GM18873 (cell line): ENCODE data around the gene TRIM62.
"Not testable (repeated sequence)": the region's sequence is repeated elsewhere in the genome, so short reads cannot be mapped to it uniquely, and the experiment has no call there.

Experiments
- ATAC-seq: cut with Tn5 transposase; IDR thresholded peaks from one replicate; pipeline ENCODE4 v1.9.1; 2021; ENCODE audit warnings: mild to moderate bottlenecking, moderate library complexity, moderate number of reproducible peaks; ENCODE audit not compliant: unreplicated experiment, low FRiP score

The TRIM62 gene

DNA sequence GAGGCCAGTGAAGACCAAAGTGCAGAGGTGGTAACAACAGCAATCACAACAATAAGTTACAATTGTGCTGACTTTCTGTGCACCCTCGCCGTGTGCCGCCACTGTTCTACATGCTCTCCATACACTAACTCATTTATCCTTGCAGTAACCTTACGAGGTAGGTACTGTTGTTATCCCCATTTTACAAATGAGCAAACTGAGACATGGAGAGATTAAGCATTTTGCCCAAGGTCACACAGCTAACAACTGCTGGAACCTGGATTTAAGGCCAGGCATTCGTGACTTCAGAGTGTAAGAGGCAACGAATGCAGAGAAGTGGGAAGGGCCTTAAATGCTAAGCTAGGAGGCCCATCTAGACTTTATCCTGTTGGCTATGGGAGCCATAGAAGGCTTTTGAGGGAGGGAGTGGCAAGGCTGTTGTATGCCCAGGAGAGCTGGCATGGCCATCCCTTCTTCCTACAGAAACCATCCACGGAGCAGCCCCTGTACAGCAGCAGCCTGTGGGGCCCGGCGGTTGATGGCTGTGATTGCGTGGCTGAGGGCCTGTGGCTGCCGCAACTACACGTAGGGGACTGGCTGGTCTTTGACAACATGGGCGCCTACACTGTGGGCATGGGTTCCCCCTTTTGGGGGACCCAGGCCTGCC lies 64.3 kb downstream of the TRIM62 start:
- ATAC-seq = no peak

DNA sequence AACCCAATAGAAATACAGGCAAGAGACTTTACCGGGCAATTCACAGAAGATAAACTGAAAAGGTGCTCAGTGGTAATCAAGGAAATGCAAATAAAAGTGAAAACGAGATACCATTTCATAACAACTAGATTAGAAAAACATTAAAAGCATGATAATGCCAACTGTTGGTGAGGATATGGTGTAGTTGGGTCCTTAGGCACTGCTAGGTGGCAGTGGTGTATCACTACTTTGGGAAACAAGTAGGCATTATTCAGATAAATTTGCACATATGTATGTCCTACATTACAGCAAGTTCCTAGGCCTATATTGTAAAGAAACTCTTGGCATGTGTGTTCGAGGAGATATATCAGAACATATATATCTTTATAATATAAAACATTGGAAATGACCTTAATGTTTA lies 69.9 kb downstream of the TRIM62 start:
- ATAC-seq = no peak

DNA sequence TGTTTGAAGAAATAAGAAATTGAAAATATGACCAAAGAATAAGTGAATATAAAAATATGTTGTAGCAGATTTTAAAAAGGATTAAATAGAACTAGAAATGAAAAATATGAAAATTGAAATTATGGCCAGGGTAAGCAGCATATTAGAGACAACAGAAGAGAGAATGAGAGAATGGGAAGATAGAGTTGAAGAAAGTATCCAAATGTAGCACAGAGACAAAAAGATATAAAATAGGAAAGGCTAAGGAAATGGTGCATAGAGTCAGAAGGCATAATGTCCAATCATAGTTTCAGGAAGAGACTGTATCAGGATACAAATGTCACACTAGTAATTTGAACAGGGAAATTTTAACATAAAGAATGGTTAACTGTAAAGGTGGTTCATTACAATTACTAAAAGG lies 71.4 kb downstream of the TRIM62 start:
- ATAC-seq = no peak

- ATAC-seq = not testable (repeated sequence)
These were observed 81.8 kb downstream of the TRIM62 start for GRCh38 chr1:33100119-33100415.

- ATAC-seq = no peak
These were observed 82.3 kb downstream of the TRIM62 start for GRCh38 chr1:33099290-33100118.

- ATAC-seq = no peak
These were observed 83.5 kb downstream of the TRIM62 start for GRCh38 chr1:33098371-33098770.

DNA sequence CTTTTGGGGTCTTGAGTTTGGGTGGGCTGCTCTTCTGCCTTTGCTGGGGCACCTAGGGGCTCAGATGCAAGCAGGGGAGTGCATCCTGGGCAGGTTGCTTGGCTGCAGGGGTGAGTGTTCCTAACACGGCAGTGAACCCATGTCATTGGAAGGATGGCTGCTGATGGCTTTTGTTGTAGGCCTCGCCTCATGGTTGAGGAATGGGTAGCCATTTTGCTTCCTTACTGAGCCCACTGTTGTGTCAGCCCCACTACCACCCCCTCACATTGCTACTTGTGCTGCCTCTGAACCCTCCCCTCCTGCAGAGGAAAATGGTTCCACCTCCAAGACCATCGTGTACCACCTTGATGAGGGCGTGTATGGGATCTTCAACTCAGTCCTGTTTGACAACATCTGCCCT lies 84.1 kb downstream of the TRIM62 start:
- ATAC-seq = no peak

DNA sequence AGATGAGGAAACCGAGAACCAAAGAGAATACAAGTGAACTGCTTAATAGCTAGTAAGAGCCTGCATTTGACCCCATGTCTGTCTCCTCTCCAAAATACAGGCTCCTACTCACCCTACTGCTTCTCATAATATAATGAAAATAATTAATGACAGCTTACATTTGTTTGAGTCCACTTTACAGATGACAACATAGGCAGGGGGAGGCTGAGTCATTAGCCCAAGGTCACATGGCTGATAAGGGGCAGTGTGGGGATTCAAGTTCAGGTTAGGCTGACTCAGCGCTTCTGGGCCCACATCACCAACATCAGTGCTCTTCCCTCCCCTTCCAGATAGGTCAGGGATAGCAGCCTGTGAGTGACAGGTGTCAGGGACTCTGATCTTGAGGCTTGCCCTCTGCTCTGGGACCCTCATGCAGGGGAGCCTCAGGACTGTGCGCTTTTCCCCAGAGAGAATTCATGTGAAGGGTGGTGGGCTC lies 84.7 kb downstream of the TRIM62 start:
- ATAC-seq = no peak

DNA sequence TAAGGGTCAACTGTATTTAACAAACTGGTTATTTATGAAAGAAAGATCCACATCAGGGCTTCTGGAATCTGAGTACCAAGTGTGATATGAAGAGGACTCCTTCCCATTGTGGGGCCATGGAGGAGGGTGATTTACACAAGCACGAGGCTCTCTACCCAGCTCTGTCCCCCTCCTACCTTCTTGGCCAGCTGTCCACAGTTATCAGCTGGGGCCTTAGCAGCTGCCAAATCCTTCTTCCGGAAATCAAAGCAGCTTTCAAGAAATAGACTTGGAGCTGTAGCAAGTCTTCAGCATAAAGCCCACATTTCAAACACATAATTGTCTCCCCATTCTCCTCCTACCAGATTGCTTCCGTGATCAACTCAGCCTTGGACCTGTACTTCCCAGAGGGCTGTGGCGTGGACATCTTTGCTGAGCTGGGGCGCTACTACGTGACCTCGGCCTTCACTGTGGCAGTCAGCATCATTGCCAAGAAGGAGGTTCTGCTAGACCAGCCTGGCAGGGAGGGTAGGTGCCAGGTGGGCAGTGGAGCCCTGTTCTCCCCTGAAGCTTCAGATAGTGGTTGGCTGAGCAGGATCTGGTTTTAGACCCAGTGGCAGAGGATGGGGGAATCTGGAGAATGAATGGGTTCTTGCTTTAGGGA lies 85.4 kb downstream of the TRIM62 start:
- ATAC-seq = no peak
